Hepatocyte (in vitro differentiated cells): ENCODE measurements around the gene CCDC106. TPM values are rescaled to one million over a fixed set of nuclear protein-coding genes. Genes with fewer than 3 reads are reported as not detected.

ENCODE experiments used
- DNase-seq: peaks from one replicate; pipeline ENCODE4 v3.0.0-alpha.2; 2016; ENCODE audit warnings: low spot score
- H2AFZ ChIP-seq: fragments of 200-600 bp; sonication (generic); 2 replicates; pipeline ENCODE4 v1.6.0; 2016; ENCODE audit warnings: antibody characterized with exemption, mild to moderate bottlenecking
- H3K27ac ChIP-seq: fragments of 200-600 bp; sonication (generic); 2 replicates; pipeline ENCODE4 v1.5.1; 2016; ENCODE audit warnings: mild to moderate bottlenecking
- H3K27me3 ChIP-seq: fragments of 200-600 bp; sonication (generic); 2 replicates; pipeline ENCODE4 v1.6.1; 2016
- H3K36me3 ChIP-seq: fragments of 200-600 bp; sonication (generic); replicated peaks from 2 replicates; pipeline ENCODE4 v1.5.1; 2016; ENCODE audit warnings: low read depth; ENCODE audit not compliant: insufficient read depth
- H3K4me1 ChIP-seq: fragments of 200-600 bp; sonication (generic); 2 replicates; pipeline ENCODE4 v1.5.1; 2016; ENCODE audit warnings: mild to moderate bottlenecking, moderate library complexity; ENCODE audit not compliant: insufficient read depth
- H3K4me2 ChIP-seq: fragments of 200-600 bp; sonication (generic); 2 replicates; pipeline ENCODE4 v1.6.0; 2016
- H3K4me3 ChIP-seq: fragments of 200-600 bp; sonication (generic); 2 replicates; pipeline ENCODE4 v1.5.1; 2016; ENCODE audit warnings: mild to moderate bottlenecking
- H3K79me2 ChIP-seq: fragments of 200-600 bp; sonication (generic); 2 replicates; pipeline ENCODE4 v1.6.0; 2017; ENCODE audit warnings: mild to moderate bottlenecking
- H3K9me2 ChIP-seq: fragments of 200-600 bp; sonication (generic); replicated peaks from 2 replicates; pipeline ENCODE4 v1.6.0; 2017; ENCODE audit warnings: mild to moderate bottlenecking; ENCODE audit not compliant: insufficient read depth
- H3K9me3 ChIP-seq: fragments of 200-600 bp; sonication (generic); 2 replicates; pipeline ENCODE4 v1.5.1; 2016; ENCODE audit warnings: low read depth, mild to moderate bottlenecking
- H4K20me1 ChIP-seq: fragments of 200-600 bp; sonication (generic); 2 replicates; pipeline ENCODE4 v1.6.0; 2016; ENCODE audit warnings: mild to moderate bottlenecking; ENCODE audit not compliant: insufficient read depth, poor library complexity, severe bottlenecking
- EZH2 ChIP-seq: fragments of 200-600 bp; sonication (generic); IDR thresholded peaks from 2 replicates; pipeline ENCODE4 v1.6.1; 2016; ENCODE audit warnings: antibody characterized with exemption, mild to moderate bottlenecking, borderline replicate concordance
- EZH2phosphoT487 ChIP-seq: fragments of 200-600 bp; sonication (generic); IDR thresholded peaks from one replicate; pipeline ENCODE4 v1.6.1; 2018; ENCODE audit warnings: antibody characterized with exemption, mild to moderate bottlenecking, low read depth, moderate library complexity; ENCODE audit not compliant: unreplicated experiment, severe bottlenecking
- WGBS: methylation state at CpG from one replicate; pipeline ENCODE4 v1.1.6; 2016; ENCODE audit warnings: low lambda C conversion rate; ENCODE audit errors: missing lambda C conversion rate; 5-methylcytosine and 5-hydroxymethylcytosine counted together
- polyA plus RNA-seq: library from polyadenylated mRNA; unstranded; fragments of >200 nt; fragmentation: Nextera tagmentation; extraction: Ambion mirVana; gene quantifications from 2 replicates; pipeline ENCODE4 v1.2.1, GENCODE V29; 2016
- total RNA-seq: library from RNA; depleted of rRNA; stranded (reverse); fragments of >200 nt; gene quantifications from 2 replicates; pipeline ENCODE4 v1.2.3, GENCODE V29; 2014
- TF ChIP-seq, protein P1 (sequence below): fragments of 200-600 bp; sonication (generic); IDR thresholded peaks from 2 replicates; pipeline ENCODE4 v1.5.1; 2016; ENCODE audit warnings: antibody characterized with exemption, mild to moderate bottlenecking; ENCODE audit not compliant: poor library complexity

The CCDC106 gene
- total and polyA plus RNA-seq, 2 experiments from 2014 or later: 18.3 to 31.7 TPM

DNA sequence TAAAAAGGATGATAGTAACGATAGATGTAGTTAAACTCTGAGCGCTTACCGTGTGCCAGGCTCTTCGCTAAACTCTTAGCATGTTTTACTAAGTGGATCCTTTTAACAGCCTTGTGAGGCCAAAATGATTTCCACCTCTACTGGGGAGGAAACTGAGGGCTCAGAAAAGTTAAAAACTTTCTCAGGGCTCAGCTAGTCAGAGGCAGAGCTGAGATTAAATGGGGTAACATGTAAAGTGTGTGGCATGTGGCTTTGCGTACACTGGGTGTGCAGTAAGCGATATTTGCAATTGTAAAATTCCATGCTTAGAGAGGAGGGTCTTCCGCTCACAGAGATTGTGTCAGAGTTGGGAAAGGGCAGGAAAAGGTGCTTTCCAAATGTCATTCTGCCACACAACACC, 8.5 kb downstream of the CCDC106 start:
- Histone ChIP-seq H3K27ac (peak overlapping the region; percentile 94), H4K20me1 (peaks cover 56% of the 10 kb centered on the region), H3K9me2 (no peaks in the 10 kb centered on the region), H2AFZ (no peak overlapping the region), H3K4me1 (peaks cover 25% of the 10 kb centered on the region), H3K79me2 (peaks cover 64% of the 10 kb centered on the region), H3K27me3 (no peaks in the 10 kb centered on the region), H3K4me3 (peak overlapping the region; percentile 54), H3K9me3 (no peaks in the 10 kb centered on the region), H3K36me3 (no peaks in the 10 kb centered on the region), H3K4me2 (peak overlapping the region; percentile 94)
- TF ChIP-seq, protein P1, sequence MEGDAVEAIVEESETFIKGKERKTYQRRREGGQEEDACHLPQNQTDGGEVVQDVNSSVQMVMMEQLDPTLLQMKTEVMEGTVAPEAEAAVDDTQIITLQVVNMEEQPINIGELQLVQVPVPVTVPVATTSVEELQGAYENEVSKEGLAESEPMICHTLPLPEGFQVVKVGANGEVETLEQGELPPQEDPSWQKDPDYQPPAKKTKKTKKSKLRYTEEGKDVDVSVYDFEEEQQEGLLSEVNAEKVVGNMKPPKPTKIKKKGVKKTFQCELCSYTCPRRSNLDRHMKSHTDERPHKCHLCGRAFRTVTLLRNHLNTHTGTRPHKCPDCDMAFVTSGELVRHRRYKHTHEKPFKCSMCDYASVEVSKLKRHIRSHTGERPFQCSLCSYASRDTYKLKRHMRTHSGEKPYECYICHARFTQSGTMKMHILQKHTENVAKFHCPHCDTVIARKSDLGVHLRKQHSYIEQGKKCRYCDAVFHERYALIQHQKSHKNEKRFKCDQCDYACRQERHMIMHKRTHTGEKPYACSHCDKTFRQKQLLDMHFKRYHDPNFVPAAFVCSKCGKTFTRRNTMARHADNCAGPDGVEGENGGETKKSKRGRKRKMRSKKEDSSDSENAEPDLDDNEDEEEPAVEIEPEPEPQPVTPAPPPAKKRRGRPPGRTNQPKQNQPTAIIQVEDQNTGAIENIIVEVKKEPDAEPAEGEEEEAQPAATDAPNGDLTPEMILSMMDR: no peak
- TF ChIP-seq EZH2phosphoT487 (no peak), EZH2 (no peak)
- 58% methylated on average over 7 of the region's 7 CpGs for WGBS
- DNase-seq: no peak

DNA sequence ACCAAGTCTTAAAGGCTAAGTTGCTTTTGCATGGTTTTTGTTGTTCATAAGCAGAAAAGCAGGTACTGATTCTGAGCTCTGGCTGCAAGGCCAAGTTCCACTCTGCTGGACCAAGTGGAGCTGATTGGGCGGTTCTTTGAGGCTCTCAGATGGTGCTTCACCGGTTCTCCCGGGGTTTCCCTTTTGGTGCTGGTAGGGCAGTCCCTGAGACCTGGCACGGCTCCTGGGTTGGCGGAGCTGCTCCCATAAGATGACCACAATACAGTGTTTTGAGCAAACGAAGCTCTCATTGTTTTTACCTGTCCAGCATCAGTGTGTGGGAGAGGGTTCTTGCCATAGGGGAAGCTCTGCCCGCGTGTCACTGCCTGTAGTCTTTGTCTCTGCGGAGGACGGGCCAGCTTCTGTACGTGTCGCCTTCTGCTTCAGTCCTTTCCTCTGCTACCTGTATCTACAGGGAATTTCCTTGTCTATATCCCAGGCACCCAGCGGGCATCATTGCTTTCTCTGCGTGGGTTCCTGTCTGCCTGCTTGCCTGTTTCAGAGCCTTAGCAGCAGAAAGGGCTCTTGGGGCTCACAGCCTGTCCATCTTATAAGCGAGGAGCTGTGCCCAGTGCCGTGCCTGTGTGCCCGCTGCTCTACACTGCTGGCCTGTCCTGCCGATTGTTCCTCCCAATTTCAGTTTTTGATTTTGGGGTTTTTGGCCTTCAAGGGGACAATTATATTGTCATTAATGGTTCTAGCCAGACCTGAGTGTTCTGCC, 9.2 kb downstream of the CCDC106 start:
- no peak overlapping the region for H2AFZ ChIP-seq
- 76% methylated on average over 18 of the region's 18 CpGs for WGBS
- no peaks in the 10 kb centered on the region for H3K36me3 ChIP-seq
- TF ChIP-seq EZH2phosphoT487 (no peak), EZH2 (no peak)
- TF ChIP-seq, protein P1: no peak
- DNase-seq: no peak
- H3K79me2 ChIP-seq: peaks cover 71% of the 10 kb centered on the region
- H4K20me1 ChIP-seq: peaks cover 62% of the 10 kb centered on the region
- no peak overlapping the region for H3K27ac ChIP-seq
- H3K4me1 ChIP-seq: peaks cover 25% of the 10 kb centered on the region
- H3K4me2 ChIP-seq: peak overlapping the region; percentile 94
- no peaks in the 10 kb centered on the region for H3K27me3 ChIP-seq
- no peaks in the 10 kb centered on the region for H3K9me3 ChIP-seq
- peak overlapping the region; percentile 54 for H3K4me3 ChIP-seq
- no peaks in the 10 kb centered on the region for H3K9me2 ChIP-seq

DNA sequence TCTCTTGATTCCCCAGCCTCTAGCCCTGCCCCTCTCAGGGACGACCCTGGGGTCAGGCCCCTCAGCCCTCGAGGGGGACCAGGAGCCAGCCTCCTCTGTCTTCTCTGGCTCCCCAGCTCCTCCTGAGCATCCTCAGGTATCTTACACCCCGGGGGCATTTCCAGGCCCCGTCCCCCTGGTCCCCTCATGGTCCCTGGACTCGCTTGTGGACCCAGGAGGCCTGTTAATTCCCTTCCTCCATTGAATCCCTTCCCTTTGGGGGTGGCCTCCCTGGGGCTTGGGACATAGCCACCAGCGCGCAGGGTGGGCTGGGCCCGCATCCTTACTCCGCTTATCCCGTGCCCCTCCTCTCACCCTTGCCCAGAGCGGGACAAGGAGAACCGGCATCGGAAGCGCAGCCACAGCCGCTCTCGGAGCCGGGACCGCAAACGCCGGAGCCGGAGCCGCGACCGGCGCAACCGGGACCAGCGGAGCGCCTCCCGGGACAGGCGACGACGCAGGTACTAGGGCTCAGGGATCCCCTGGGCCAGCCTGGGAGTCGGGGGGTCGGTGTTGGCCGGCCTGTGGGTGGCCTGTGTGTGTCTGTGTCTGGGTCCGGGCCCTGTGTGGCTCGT, 10.9 kb downstream of the CCDC106 start:
- no peak for DNase-seq
- no peak overlapping the region for H3K4me2 ChIP-seq
- H2AFZ ChIP-seq: no peak overlapping the region
- peaks cover 25% of the 10 kb centered on the region for H3K4me1 ChIP-seq
- no peaks in the 10 kb centered on the region for H3K9me2 ChIP-seq
- no peak overlapping the region for H3K27ac ChIP-seq
- H3K27me3 ChIP-seq: no peaks in the 10 kb centered on the region
- TF ChIP-seq EZH2phosphoT487: no peak
- TF ChIP-seq EZH2: no peak
- TF ChIP-seq, protein P1: no peak
- H4K20me1 ChIP-seq: peaks cover 76% of the 10 kb centered on the region
- H3K9me3 ChIP-seq: no peaks in the 10 kb centered on the region
- peaks cover 88% of the 10 kb centered on the region for H3K79me2 ChIP-seq
- peaks cover 5% of the 10 kb centered on the region for H3K36me3 ChIP-seq
- H3K4me3 ChIP-seq: no peak overlapping the region
- WGBS: 94% methylated on average over 32 of the region's 37 CpGs
